Stomach (tissue), 9 donors: Measurements from ENCODE around the gene TECPR1. TPM values are rescaled to one million over a fixed set of nuclear protein-coding genes. Genes with fewer than 3 reads are reported as not detected.

Experiments
- DNase-seq, 2 donors: peaks; one replicate each; pipeline versions ENCODE4 v3.0.0 to v3.0.0-alpha.2; 2013 to 2019
- H3K27ac ChIP-seq, 5 donors: fragments of 200-600 bp in 4 of 5; sonication (generic) in 4 of 5; one replicate each; pipeline ENCODE4 v1.5.1; 2013 to 2019; ENCODE audit warnings: mild to moderate bottlenecking in 1 of 5, moderate library complexity in 1 of 5
- H3K27me3 ChIP-seq, 3 donors: fragments of 200-600 bp; sonication (generic); one replicate each; pipeline ENCODE4 v1.5.1; 2017 to 2019; ENCODE audit warnings: mixed run types in 1 of 3
- H3K36me3 ChIP-seq, 4 donors: fragments of 200-600 bp; sonication (generic); 1 replicate in 3 of 4; 2 replicates in 1 of 4; pipeline ENCODE4 v1.5.1; 2016 to 2019
- H3K4me1 ChIP-seq, 4 donors: fragments of 200-600 bp; sonication (generic); one replicate each; pipeline ENCODE4 v1.5.1; 2016 to 2019
- H3K4me3 ChIP-seq, 4 donors: fragments of 200-600 bp; sonication (generic) in 3 of 4; one replicate each; pipeline ENCODE4 v1.5.1; 2016 to 2019; ENCODE audit warnings: mild to moderate bottlenecking in 1 of 4
- H3K9me3 ChIP-seq, 4 donors: fragments of 200-600 bp; sonication (generic); one replicate each; pipeline ENCODE4 v1.5.1; 2016 to 2019
- EP300 ChIP-seq: sonication (generic); formaldehyde crosslinking; IDR thresholded peaks from one replicate; pipeline ENCODE4 v1.6.1; 2017; ENCODE audit warnings: antibody characterized with exemption
- POLR2A ChIP-seq, 4 donors: fragments of 450-650 bp; IDR thresholded peaks; one replicate each; pipeline ENCODE4 v1.6.1; 2016; ENCODE audit warnings: antibody characterized with exemption in 4 of 4, control low read depth in 2 of 4, mild to moderate bottlenecking in 1 of 4, moderate library complexity in 1 of 4
- POLR2AphosphoS5 ChIP-seq, 3 donors: sonication (generic); formaldehyde crosslinking; IDR thresholded peaks; one replicate each; pipeline ENCODE4 v1.6.1; 2016; ENCODE audit warnings: antibody characterized with exemption in 3 of 3
- WGBS, 5 donors: extraction: QIAGEN DNeasy Blood & Tissue Kit in 3 of 5; methylation state at CpG; one replicate each; pipeline versions ENCODE4 v1.1.5 to v1.1.7; 2013 to 2018; 5-methylcytosine and 5-hydroxymethylcytosine counted together
- intact Hi-C: fragments of 100-400 bp; cut with DNase I; formaldehyde crosslinking; loops from one replicate; pipeline ENCODE4 v1.15.1; 2023; ENCODE audit warnings: low total_unique reads
- polyA plus RNA-seq, 3 donors: library from polyadenylated mRNA; stranded (reverse); fragments of 200-250 nt; gene quantifications; one replicate each; pipeline ENCODE4 v1.2.3, GENCODE V29; 2013
- total RNA-seq, 5 donors: library from RNA; depleted of rRNA; stranded (reverse); fragments of >200 nt; gene quantifications; one replicate each; pipeline versions ENCODE4 v1.1.0 to v1.2.3, GENCODE V29; 2014 to 2016
- TF ChIP-seq, protein P1 (sequence below), 7 experiments: fragments of 450-650 bp in 4 of 7; fragments of 200-600 bp in 3 of 7; sonication (generic) in 3 of 7; IDR thresholded peaks; one replicate each; pipeline ENCODE4 v1.5.1; 2016 to 2019; ENCODE audit warnings: antibody characterized with exemption in 7 of 7, control low read depth in 2 of 7, mild to moderate bottlenecking in 1 of 7
- donor health status: healthy with polysubstance abuse.
- donor health status: Bipolar disorder and iron deficiency.
- donor health status: healthy.

TECPR1 gene
- total and polyA plus RNA-seq, 8 donors, result 8.8 to 70.7 (median 28.8) TPM

DNA sequence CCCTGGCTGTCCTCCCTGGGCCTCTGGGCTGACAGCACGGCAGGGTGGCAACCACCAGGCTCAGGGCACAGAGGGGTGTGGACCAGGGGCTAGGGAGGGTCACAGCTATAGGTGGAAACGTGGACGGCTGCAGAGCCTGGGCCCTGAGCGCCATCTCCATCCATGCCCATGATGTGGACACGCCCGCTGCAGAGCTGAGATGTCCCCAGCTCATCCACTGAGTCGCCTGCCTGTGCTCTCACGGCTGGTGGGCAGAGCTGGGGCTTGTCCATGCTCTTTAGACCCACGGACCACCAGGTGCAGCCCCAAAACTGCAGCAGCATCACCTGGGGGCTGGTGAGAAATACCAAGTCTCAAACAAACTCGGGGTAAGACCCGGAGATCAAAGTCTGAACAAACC, 16.1 kb downstream of the TECPR1 start:
- Histone ChIP-seq H3K4me3 (no peak overlapping the region), H3K27me3 (no peaks in the 10 kb centered on the region), H3K9me3 (no peaks in the 10 kb centered on the region), H3K27ac (no peak overlapping the region), H3K36me3 (peaks cover 9 to 96% (median 87%) of the 10 kb centered on the region in 4 donors), H3K4me1 (no peaks in the 10 kb centered on the region)
- no peak for DNase-seq
- intact Hi-C loops, result no loop called here
- TF ChIP-seq EP300, result no peak
- 93 to 95% (median 94%) methylated on average over 8 to 11 of the region's 11 CpGs for whole genome bisulfite sequencing, 5 donors

DNA sequence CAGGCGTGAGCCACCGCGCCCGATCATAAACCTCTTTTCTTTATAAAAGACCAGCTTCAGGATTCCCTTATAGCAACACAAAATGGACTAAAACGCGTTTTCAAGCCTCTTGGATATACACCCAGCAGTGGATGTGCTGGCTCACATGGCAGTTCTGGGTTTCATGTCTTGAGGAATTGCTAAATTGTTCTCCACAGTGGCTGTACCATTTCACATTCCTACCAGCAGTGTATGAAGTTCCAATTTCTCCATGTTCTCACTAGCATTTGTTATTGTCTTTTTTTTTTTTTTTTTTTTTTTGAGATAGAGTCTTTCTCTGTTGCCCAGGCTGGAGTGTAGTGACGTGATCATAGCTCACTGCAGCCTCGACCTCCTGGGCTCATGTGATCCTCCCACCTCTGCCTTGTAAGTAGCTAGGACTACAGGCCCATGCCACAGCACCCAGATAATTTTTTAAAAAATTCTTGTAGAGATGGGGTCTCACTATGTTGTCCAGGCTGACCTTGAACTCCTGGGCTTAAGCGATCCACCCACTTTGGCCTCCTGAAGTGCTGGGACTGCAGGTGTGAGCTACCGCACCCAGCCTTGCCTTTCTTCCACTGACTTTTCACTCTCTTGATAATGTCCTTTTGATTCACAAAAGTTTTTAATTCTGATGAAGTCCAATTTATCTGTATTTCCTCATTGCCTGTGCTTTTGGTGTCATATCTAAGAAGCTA, 17.4 kb downstream of the TECPR1 start:
- Histone ChIP-seq H3K9me3 (no peaks in the 10 kb centered on the region), H3K27ac (no peak overlapping the region), H3K36me3 (peaks cover 11 to 96% (median 86%) of the 10 kb centered on the region in 4 donors), H3K27me3 (no peaks in the 10 kb centered on the region), H3K4me1 (no peaks in the 10 kb centered on the region), H3K4me3 (no peak overlapping the region)
- WGBS, 5 donors, result 94 to 97% (median 95%) methylated on average over 10 of the region's 10 CpGs
- no peak for DNase-seq
- TF ChIP-seq POLR2AphosphoS5 (IDR thresholded peaks at IDR 0.05), result no peak
- TF ChIP-seq, protein P1, sequence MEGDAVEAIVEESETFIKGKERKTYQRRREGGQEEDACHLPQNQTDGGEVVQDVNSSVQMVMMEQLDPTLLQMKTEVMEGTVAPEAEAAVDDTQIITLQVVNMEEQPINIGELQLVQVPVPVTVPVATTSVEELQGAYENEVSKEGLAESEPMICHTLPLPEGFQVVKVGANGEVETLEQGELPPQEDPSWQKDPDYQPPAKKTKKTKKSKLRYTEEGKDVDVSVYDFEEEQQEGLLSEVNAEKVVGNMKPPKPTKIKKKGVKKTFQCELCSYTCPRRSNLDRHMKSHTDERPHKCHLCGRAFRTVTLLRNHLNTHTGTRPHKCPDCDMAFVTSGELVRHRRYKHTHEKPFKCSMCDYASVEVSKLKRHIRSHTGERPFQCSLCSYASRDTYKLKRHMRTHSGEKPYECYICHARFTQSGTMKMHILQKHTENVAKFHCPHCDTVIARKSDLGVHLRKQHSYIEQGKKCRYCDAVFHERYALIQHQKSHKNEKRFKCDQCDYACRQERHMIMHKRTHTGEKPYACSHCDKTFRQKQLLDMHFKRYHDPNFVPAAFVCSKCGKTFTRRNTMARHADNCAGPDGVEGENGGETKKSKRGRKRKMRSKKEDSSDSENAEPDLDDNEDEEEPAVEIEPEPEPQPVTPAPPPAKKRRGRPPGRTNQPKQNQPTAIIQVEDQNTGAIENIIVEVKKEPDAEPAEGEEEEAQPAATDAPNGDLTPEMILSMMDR (IDR thresholded peaks at IDR 0.05), result no peak
- intact Hi-C loops, result no loop called here

GRCh38 chr7:98233219-98234070, 18.6 kb downstream of the TECPR1 start:
- no peaks in the 10 kb centered on the region for H3K4me1 ChIP-seq
- TF ChIP-seq POLR2AphosphoS5 (IDR thresholded peaks at IDR 0.05), result no peak
- no peak for TF ChIP-seq POLR2A (IDR thresholded peaks at IDR 0.05)
- TF ChIP-seq, protein P1 (IDR thresholded peaks at IDR 0.05), result no peak
- H3K27me3 ChIP-seq, result no peaks in the 10 kb centered on the region
- H3K36me3 ChIP-seq, result peaks cover 12 to 96% (median 86%) of the 10 kb centered on the region in 4 donors
- no peaks in the 10 kb centered on the region for H3K9me3 ChIP-seq
- WGBS, 5 donors, result 90 to 95% (median 92%) methylated on average over 18 to 32 of the region's 32 CpGs
- intact Hi-C loops, result no loop called here
- no peak for DNase-seq
- H3K4me3 ChIP-seq, result no peak overlapping the region
- H3K27ac ChIP-seq, result no peak overlapping the region

GRCh38 chr7:98232799-98233198, 19.2 kb downstream of the TECPR1 start:
- intact Hi-C loops, result no loop called here
- H3K4me3 ChIP-seq, result no peak overlapping the region
- no peaks in the 10 kb centered on the region for H3K27me3 ChIP-seq
- H3K36me3 ChIP-seq, result peaks cover 6 to 96% (median 86%) of the 10 kb centered on the region in 4 donors
- no peak overlapping the region for H3K27ac ChIP-seq
- H3K4me1 ChIP-seq, result no peaks in the 10 kb centered on the region
- H3K9me3 ChIP-seq, result no peaks in the 10 kb centered on the region
- 92 to 94% (median 94%) methylated on average over 11 to 16 of the region's 16 CpGs for WGBS, 5 donors
- no peak for DNase-seq
- TF ChIP-seq, protein P1 (IDR thresholded peaks at IDR 0.05), result no peak
- TF ChIP-seq EP300, result no peak
- no peak for TF ChIP-seq POLR2A (IDR thresholded peaks at IDR 0.05)
- TF ChIP-seq POLR2AphosphoS5 (IDR thresholded peaks at IDR 0.05), result no peak

DNA sequence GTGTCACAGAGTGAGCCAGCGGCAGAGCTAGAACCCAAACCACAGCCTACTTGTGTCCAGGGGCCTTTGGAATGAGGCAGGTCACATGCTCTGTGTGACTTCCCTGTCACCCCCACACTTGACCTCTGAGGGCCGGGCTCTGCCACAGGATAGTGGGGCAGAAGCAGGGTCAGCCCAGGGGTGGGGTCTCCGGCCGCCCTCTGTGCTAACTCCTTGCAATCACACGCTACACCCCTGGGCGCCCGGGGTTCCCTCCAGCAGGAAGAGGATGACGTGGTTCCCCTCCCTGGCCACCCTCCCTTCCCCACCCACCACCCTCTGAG, 19.8 kb downstream of the TECPR1 start:
- Histone ChIP-seq H3K9me3 (no peaks in the 10 kb centered on the region), H3K27me3 (no peaks in the 10 kb centered on the region), H3K36me3 (peaks cover 6 to 96% (median 85%) of the 10 kb centered on the region in 4 donors), H3K4me3 (no peak overlapping the region), H3K4me1 (no peaks in the 10 kb centered on the region), H3K27ac (no peak overlapping the region)
- TF ChIP-seq, protein P1 (IDR thresholded peaks at IDR 0.05), result no peak
- TF ChIP-seq POLR2A (IDR thresholded peaks at IDR 0.05) (no peak), EP300 (no peak), POLR2AphosphoS5 (IDR thresholded peaks at IDR 0.05) (no peak)
- intact Hi-C loops, result no loop called here
- DNase-seq, result no peak
- WGBS, 5 donors, result 93 to 100% (median 96%) methylated on average over 1 to 8 of the region's 8 CpGs
